HG03565 (cell line): Measurements from ENCODE around the gene TBC1D14.
A peak's percentile ranks its signal among the peaks of the same experiment; 100 is the strongest.

Experiments used
- ATAC-seq: cut with Tn5 transposase; IDR thresholded peaks from one replicate; pipeline ENCODE4 v1.9.1; 2021; ENCODE audit warnings: mild to moderate bottlenecking, moderate library complexity; ENCODE audit not compliant: unreplicated experiment

TBC1D14 gene

GRCh38 chr4:6909113-6909969, at the start of gene TBC1D14:
TBC1D14 (plus strand) TSS chr4:6909826; CDS start chr4:6923390, 13,564 bp downstream.
- ATAC-seq, result peak; percentile 73

GRCh38 chr4:6868386-6868785, 41.2 kb upstream of the TBC1D14 start:
- ATAC-seq, result no peak

GRCh38 chr4:6869944-6870343, 39.7 kb upstream of the TBC1D14 start:
- no peak for ATAC-seq

- ATAC-seq, result no peak
These were observed 36.3 kb upstream of the TBC1D14 start for GRCh38 chr4:6873291-6873690.

- ATAC-seq, result peak; percentile 66
These were observed 35.7 kb upstream of the TBC1D14 start for GRCh38 chr4:6873792-6874461.

- no peak for ATAC-seq
These were observed 34.6 kb upstream of the TBC1D14 start for GRCh38 chr4:6874981-6875380.

GRCh38 chr4:6875431-6875831, 34.2 kb upstream of the TBC1D14 start:
- ATAC-seq, result no peak

- ATAC-seq, result no peak
These were observed 33.2 kb upstream of the TBC1D14 start for GRCh38 chr4:6876440-6876839.

- no peak for ATAC-seq
These were observed 32.6 kb upstream of the TBC1D14 start for GRCh38 chr4:6877067-6877466.

GRCh38 chr4:6878451-6879059, 31.1 kb upstream of the TBC1D14 start:
- no peak for ATAC-seq

GRCh38 chr4:6880691-6881090, 28.9 kb upstream of the TBC1D14 start:
- no peak for ATAC-seq

GRCh38 chr4:6881908-6882307, 27.7 kb upstream of the TBC1D14 start:
- ATAC-seq, result no peak

GRCh38 chr4:6884341-6884870, 25.2 kb upstream of the TBC1D14 start:
- ATAC-seq, result no peak

- ATAC-seq, result no peak
These were observed 23.6 kb upstream of the TBC1D14 start for GRCh38 chr4:6885953-6886557.

GRCh38 chr4:6886886-6887285, 22.7 kb upstream of the TBC1D14 start:
- ATAC-seq, result no peak

- no peak for ATAC-seq
These were observed 21.8 kb upstream of the TBC1D14 start for GRCh38 chr4:6887591-6888371.

- ATAC-seq, result no peak
These were observed 21.0 kb upstream of the TBC1D14 start for GRCh38 chr4:6888506-6889071.

- ATAC-seq, result no peak
These were observed 20.4 kb upstream of the TBC1D14 start for GRCh38 chr4:6889101-6889735.

GRCh38 chr4:6889736-6890324, 19.8 kb upstream of the TBC1D14 start:
- ATAC-seq, result no peak
